GM12874 (cell line): ENCODE data around the gene CKAP4.

Experiments
- TF ChIP-seq, protein P1 (sequence below): IDR thresholded peaks from 2 replicates; pipeline ENCODE4 v1.5.1; 2011; ENCODE audit warnings: low read depth, mild to moderate bottlenecking, control low read depth, low read length, moderate library complexity; ENCODE audit not compliant: insufficient read depth

The CKAP4 gene

DNA sequence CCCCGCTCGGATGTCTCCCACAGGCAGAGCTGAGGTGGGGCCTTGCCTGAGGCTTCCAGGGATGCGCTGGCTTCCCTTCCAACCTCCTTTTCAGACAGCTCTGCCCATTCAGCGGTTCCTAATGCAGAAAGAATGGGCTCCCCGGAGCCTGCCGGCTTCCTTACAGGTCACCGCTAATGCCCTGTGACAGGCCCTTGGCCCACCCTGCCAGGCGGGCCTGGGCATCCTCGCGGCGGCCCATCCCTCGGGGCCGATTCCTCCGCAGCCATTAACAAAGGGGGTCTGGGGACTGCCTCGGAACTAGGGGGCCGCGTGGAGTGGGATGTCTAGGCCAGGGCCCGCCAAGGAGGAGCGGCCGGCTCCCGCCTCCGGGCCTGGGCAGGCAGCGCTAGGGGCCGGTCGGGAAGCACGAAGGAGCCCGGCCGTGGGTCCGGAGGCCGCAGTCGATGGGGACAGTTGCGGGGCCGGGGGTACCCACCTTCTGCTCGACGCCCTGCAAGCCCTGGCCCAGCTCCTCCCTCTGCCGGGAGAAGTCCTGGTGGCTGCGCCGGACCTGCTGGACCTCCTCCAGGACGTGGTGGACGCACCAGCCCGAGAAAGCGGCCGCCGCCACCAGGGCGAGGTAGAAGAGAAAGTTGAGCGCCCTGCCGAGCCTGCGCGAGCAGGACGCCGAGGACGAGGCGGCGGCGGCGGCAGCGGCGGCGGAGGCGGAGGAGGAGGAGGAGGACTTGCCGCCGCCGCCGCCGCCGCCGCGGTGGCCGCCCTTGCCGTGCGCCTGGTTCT, 738 bp downstream of the CKAP4 start:
- TF ChIP-seq, protein P1, sequence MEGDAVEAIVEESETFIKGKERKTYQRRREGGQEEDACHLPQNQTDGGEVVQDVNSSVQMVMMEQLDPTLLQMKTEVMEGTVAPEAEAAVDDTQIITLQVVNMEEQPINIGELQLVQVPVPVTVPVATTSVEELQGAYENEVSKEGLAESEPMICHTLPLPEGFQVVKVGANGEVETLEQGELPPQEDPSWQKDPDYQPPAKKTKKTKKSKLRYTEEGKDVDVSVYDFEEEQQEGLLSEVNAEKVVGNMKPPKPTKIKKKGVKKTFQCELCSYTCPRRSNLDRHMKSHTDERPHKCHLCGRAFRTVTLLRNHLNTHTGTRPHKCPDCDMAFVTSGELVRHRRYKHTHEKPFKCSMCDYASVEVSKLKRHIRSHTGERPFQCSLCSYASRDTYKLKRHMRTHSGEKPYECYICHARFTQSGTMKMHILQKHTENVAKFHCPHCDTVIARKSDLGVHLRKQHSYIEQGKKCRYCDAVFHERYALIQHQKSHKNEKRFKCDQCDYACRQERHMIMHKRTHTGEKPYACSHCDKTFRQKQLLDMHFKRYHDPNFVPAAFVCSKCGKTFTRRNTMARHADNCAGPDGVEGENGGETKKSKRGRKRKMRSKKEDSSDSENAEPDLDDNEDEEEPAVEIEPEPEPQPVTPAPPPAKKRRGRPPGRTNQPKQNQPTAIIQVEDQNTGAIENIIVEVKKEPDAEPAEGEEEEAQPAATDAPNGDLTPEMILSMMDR = no peak

DNA sequence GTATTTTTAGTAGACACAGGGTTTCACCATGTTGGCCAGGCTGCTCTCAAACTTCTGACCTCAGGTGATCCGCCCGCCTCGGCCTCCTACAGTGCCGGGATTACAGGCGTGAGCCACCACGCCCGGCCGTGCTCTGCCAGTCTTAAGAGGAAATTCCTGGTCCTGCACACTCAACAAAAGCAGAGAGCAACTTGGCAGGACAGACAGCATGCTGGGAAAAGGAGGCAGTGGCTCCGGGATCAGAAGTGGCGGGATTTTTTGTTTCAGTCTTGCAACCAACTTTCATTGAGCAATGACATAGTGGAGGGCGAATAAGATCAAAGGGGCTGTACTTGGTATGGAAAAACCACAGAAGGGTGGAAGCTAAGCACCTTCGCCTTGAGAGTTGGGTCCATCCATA, 2.1 kb downstream of the CKAP4 start:
- TF ChIP-seq, protein P1 = no peak

DNA sequence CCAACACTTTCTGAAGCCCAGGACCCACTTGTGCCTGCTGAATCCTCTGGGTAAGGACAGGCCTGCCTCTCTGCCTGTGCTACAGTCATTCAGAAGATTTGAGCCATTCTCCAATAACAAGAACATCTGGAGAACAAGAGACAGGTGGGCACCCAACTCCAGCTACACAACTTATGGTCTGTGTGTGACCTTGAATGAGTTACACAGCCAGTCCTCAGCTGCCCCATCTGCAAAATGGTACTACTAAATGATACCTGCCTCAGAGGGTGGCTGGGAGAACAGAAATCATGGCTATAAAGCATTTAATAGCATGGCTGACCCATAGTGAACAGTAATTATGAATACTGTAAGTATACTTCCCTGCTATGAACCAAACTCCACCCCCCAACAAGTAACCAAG, 4.2 kb downstream of the CKAP4 start:
- TF ChIP-seq, protein P1 = no peak

DNA sequence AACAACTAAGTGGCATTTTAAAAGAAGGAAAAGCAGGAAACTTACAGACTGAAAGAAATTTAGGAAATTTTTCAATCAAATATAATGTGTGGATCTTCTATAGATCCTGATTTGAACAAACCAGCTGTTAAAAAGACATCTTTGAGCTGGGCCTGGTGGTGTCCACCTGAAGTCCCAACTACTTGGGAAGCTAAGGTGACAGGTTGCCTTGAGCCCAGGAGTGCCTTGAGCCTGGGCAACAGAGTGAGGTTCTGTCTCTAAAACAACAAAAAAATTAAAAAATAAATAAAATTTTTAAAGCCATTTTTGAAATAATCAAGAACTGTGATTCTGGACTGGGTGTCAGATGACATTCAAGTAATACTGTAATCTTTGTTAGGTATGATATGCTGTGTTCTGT, 7.0 kb downstream of the CKAP4 start:
- TF ChIP-seq, protein P1 = no peak

DNA sequence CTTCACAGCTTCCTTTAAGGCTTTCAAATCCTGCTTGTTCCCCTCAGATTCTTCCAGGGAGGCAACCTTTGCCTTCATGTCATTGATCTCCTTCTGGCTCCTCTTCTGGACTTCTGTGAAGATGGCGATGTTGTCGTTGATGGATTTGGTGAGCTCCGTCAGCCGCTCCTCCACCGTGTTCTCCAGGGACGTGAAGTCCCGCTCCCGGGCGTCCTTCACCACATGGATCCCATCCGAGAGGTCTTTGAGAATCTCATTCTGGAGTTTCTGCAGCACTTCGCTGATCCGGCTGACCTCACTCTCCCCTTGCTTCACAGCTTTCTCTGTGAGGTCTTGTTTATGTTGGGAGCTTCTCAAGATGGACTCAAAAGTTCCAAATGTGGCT, 7.9 kb downstream of the CKAP4 start:
- TF ChIP-seq, protein P1 = no peak

DNA sequence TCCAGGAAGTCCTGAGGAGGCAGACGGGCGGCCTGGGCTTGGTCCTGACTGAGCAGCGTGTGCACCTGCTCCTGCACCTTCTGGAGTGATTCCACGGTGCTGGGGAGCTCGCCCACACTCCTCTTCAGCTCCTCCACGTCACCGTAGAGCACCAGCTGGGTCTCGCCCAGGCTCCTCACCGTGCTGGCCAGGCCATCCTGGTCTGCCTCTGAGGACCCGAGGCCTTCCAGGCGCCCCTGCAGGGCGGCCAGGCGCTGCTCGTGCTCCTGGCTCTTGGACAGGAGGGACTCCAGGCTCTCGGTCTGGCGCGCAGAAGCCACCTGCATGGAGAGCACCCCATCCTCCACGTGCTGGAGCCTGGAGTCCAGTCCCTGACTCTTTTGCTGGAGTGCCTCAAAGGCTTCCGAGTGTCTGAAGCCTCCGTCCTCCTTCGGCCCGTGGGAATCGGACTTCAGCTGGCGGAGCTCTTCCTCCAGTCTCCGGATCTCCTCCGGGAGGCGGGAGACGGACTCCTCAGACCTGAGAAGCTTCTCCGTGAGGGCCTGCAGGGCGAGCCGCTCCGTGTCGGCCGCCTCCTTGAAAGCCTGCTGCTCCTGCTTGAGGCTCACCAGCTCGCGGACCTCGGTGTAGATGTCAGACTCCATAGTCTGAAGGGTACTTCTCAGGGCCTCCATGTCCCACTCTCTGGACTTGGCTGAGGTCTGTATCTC, 8.4 kb downstream of the CKAP4 start:
- TF ChIP-seq, protein P1 = no peak

DNA sequence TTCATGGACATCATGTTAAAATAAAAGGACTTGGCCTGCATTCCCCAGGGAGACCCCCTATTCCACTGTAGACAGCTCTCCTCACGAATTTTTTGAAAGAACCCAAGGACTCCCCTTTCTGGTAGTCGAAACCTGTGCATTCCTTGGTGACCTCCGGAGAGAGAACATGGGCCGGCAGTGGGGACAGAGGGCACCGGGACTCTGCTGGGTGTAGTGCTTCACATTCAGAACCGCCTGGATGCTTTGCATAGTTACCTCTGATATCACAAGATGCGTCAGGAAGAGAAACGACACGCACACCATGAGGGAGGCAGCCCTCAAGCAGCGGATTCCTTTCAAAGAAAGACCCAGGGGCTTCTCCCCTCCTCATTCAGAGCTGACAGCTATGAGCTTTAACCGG, 9.7 kb downstream of the CKAP4 start:
- TF ChIP-seq, protein P1 = no peak
